Effector memory CD8-positive, alpha-beta T cell (primary cell): ENCODE measurements around the gene MRPS12.
"Not testable (repeated sequence)": the region's sequence is repeated elsewhere in the genome, so short reads cannot be mapped to it uniquely, and the experiment has no call there.

Experiments used
- ATAC-seq: fragments of 150-1000 bp; cut with Tn5 transposase; replicated peaks from 2 replicates; pipeline ENCODE4 v1.10.0; 2021; ENCODE audit warnings: mild to moderate bottlenecking, moderate library complexity
- DNase-seq, 3 experiments: peaks; one replicate each; pipeline ENCODE4 v3.0.0; 2021
- H3K27ac Mint-ChIP-seq, 2 donors: one replicate each; pipeline ENCODE4 v1.8.0; 2022; ENCODE audit warnings: mild to moderate bottlenecking in 2 of 2, mixed read lengths in 2 of 2, moderate library complexity in 2 of 2
- H3K27me3 Mint-ChIP-seq, 2 donors: one replicate each; pipeline ENCODE4 v1.8.0; 2022; ENCODE audit warnings: mixed read lengths in 2 of 2
- H3K36me3 Mint-ChIP-seq: one replicate; pipeline ENCODE4 v1.8.0; 2022; ENCODE audit warnings: mild to moderate bottlenecking, moderate library complexity, mixed read lengths; ENCODE audit not compliant: insufficient read depth
- H3K4me1 Mint-ChIP-seq, 2 donors: one replicate each; pipeline ENCODE4 v1.8.0; 2022; ENCODE audit warnings: low read depth in 2 of 2, mixed read lengths in 2 of 2
- H3K4me3 Mint-ChIP-seq, 2 donors: one replicate each; pipeline ENCODE4 v1.8.0; 2022; ENCODE audit warnings: mild to moderate bottlenecking in 2 of 2, mixed read lengths in 2 of 2, moderate library complexity in 2 of 2
- H3K9me3 Mint-ChIP-seq, 2 donors: one replicate each; pipeline ENCODE4 v1.8.0; 2022; ENCODE audit warnings: mixed read lengths in 2 of 2

The MRPS12 gene

DNA sequence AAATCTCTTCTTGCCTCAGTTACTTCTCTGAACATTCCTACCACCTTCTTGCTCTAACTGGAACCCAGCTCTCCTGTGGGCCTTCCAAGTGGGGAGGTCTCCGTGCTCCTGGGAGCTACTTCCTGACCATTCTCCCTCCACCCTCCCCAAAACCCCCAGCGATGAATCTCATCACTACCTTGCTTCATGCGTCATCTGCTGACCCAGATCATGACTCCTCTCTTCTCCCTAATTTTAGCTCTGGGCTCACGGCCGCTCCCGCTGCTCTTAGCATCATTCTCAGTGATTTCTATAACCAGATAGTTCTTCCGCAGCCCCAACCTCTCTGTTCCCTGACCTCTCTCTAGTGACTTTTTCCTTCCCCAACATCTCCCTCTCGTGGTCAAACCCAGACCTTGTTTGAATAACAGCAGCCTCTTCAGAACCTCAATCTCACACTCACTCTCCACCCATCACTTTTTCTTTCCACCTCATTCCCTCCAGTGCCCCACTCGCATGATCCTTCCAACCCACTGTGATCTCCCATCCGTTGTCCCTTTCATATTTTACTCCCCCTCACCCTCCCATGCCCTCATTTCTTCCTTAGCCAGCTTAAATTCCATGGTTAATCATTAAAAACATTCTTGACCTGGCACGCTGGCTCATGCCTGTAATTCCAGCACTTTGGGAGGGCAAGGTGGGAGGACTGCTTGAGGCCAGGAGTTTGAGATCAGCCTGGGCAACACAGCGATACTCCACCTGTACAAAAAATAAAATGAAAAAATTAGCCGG is 21.8 kb downstream of the MRPS12 start:
- ATAC-seq = peak; percentile 41
- Mint-ChIP-seq H3K27ac (no peak overlapping the region), H3K4me1 (peaks cover 11 to 12% of the 10 kb centered on the region in 2 donors), H3K9me3 (no peaks in the 10 kb centered on the region), H3K4me3 (no peak overlapping the region), H3K27me3 (peaks cover 18 to 25% of the 10 kb centered on the region in 2 donors), H3K36me3 (no peaks in the 10 kb centered on the region)
- DNase-seq = peak in 2 of 3 experiments; percentile 31 to 36

DNA sequence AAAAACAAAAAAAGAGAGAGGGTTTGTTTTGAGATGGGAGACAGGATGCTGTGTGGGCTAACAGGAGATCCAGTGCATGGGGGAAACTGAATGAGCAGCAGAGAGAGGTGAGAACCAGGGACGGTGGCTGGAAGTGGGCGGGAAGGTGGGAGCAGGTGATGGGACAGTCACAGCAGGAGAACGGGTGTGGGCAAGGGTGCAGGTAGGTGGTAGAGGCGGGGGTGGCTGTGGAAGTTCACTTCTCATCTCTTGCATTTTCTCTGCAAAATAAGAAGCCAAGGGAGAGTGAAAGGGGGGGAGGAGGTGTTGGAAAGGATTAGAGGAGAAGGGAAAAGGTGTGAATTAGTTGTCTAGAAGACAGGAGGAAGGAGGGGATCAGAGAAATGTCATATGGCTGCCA is 22.9 kb downstream of the MRPS12 start:
- Mint-ChIP-seq H3K36me3 (no peaks in the 10 kb centered on the region), H3K27me3 (peaks cover 18 to 25% of the 10 kb centered on the region in 2 donors), H3K27ac (no peak overlapping the region), H3K9me3 (no peaks in the 10 kb centered on the region), H3K4me3 (no peak overlapping the region), H3K4me1 (peaks cover 11 to 12% of the 10 kb centered on the region in 2 donors)
- no peak for DNase-seq
- ATAC-seq = no peak

DNA sequence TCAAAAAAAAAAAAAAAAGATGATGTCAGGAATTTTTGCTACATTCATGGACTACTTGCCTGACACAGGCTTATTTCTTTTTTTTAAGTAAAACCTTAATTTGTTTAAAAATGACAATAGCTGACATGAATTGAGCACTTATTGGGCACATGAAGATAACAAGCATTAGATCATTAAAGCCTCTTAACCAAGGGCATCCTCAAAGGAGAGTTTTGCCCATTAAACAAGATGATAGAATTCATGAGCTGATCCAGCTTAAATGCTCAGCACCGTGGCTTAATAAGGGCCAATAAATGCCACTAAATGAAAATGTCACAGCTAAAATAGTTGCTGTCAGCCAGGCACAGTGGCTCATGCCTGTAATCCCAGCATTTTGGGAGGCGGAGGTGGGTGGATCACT is 25.5 kb downstream of the MRPS12 start:
- Mint-ChIP-seq H3K4me1 (peaks cover 4 to 5% of the 10 kb centered on the region in 2 donors), H3K27ac (no peak overlapping the region), H3K4me3 (no peak overlapping the region), H3K36me3 (no peaks in the 10 kb centered on the region), H3K9me3 (no peaks in the 10 kb centered on the region), H3K27me3 (peaks cover 18 to 25% of the 10 kb centered on the region in 2 donors)
- no peak for DNase-seq
- no peak for ATAC-seq

DNA sequence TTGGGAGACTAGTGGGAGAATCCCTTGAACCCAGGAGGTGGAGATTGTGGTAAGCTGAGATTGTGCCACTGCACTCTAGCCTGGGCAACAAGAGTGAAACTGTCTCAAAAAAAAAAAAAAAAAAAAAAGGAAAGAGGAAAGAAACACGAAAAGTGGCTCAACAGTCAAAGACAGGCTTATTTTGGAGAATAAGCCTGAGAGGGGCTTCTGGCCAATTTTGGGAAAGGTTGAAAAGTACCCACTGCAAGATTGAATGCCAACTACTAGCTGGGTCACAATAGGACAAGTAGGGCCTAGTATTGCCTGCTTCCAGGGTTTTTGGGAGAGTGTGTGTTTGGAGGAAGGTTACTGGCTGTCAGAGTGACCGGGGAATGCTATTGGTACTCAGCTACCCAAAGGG is 27.6 kb downstream of the MRPS12 start:
- ATAC-seq (no peak), DNase-seq (no peak)
- Mint-ChIP-seq H3K9me3 (no peaks in the 10 kb centered on the region), H3K36me3 (no peaks in the 10 kb centered on the region), H3K4me1 (peaks cover 5 to 7% of the 10 kb centered on the region in 2 donors), H3K27me3 (peaks cover 10 to 18% of the 10 kb centered on the region in 2 donors), H3K4me3 (no peak overlapping the region), H3K27ac (no peak overlapping the region)

DNA sequence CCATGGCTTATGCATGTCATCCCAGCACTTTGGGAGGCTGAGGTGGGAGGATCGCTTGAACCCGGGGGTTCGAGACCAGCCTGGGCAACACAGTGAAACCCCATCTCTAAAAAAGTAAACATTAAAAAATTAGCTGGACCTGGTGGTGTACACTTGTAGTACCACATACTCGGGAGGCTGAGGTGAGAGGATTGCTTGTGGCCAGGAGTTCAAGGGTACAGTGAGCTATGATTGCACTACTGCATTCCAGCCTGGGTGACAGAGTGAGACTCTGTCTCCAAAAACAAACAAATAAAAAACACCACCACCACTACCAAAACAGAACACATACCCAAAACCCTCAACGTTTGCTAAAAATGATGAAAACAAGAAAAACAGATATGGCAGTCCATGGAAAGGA is 28.9 kb downstream of the MRPS12 start:
- no peak for ATAC-seq
- no peaks in the 10 kb centered on the region for H3K36me3 Mint-ChIP-seq
- DNase-seq = no peak

DNA sequence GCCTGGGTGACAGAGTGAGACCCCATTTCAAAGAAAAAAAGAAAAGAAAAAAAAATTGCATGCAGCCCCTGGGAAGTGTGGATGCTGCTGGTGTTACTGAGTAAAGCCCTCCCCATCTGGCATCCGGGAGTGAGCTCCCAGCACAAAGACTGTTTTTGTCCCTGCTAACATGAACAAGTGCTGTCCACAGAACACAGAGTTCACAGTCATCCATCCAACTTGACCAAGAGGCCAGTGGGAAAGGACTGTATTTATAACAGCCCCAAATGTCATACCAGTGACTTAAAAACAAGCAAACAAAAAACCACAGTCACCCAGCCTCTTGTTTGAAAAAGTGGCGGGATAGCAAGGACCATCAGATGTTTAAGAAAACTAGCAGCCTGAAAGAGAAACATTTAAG is 34.0 kb downstream of the MRPS12 start:
- H3K27ac Mint-ChIP-seq = no peak overlapping the region
- ATAC-seq (no peak), DNase-seq (no peak)
- peaks cover 0 to 10% of the 10 kb centered on the region in 2 donors for H3K27me3 Mint-ChIP-seq
- no peak overlapping the region for H3K4me3 Mint-ChIP-seq
- peaks cover 5 to 7% of the 10 kb centered on the region in 2 donors for H3K4me1 Mint-ChIP-seq
- no peaks in the 10 kb centered on the region for H3K9me3 Mint-ChIP-seq
- no peaks in the 10 kb centered on the region for H3K36me3 Mint-ChIP-seq

More for the DNA sequence above, 28.9 kb downstream of the MRPS12 start:
- peaks cover 0 to 10% of the 10 kb centered on the region in 2 donors for H3K27me3 Mint-ChIP-seq
- no peak overlapping the region for H3K4me3 Mint-ChIP-seq
- H3K4me1 Mint-ChIP-seq = peaks cover 5 to 7% of the 10 kb centered on the region in 2 donors
- H3K27ac Mint-ChIP-seq = no peak overlapping the region
- H3K9me3 Mint-ChIP-seq = no peaks in the 10 kb centered on the region

DNA sequence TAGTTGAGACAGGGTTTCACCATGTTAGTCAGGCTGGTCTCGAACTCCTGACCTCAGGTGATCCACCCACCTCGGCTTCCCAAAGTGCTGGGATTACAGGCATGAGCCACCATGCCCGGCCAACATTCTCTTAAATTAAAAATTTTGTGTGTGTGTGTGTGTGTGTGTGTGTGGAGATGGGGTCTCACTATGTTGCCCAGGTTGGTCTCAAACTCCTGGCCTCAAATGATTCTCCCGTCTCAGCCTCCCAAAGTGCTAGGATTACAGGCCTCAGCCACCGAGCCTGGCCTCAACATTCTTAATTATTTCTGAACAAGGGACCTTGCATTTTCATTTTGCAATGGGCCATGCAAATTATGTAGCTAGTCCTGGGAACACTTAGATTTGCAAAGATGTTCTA is 35.4 kb downstream of the MRPS12 start:
- H3K27ac Mint-ChIP-seq, H3K36me3 Mint-ChIP-seq, ATAC-seq, H3K4me3 Mint-ChIP-seq, DNase-seq, H3K4me1 Mint-ChIP-seq, H3K9me3 Mint-ChIP-seq: not testable (repeated sequence)
- peaks cover 0 to 10% of the 10 kb centered on the region in 2 donors for H3K27me3 Mint-ChIP-seq

DNA sequence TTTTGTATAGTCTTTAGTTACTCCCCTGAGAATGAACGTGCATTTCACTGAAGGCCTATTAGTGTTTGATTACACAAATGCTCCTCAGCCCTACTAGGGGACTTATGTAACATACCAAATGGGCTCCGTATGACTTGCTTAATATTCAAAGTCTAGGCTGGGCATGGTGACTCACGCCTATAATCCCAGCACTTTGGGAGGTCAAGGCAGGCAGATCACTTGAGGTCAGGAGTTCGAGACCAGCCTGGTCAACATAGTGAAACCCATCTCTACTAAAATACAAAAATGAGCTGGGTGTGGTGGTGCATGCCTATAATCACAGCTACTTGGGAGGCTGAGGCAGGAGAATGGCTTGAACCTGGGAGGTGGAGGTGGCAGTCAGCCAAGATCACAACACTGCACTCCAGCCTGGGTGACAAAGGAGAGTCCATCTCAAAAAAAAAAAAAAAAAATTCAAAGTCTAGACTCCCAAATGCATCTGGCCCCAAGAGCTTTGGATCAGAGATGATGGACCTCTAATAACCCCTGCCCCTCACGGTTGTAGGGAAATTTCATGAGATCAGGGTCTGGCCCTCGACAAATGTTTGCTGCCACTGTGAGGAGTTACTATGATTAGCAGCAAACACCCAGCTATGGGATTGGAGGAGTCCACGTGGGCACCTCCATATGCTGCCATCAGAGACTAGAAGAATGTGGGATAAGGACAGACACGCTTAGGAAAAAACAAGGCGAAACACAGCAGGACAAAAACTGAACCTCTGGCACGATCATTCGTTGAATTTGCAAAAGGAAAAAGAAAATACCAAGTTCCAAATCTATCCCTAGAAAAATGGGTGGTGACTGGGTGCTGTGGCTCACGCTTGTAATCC is 40.2 kb downstream of the MRPS12 start:
- Mint-ChIP-seq H3K4me3 (no peak overlapping the region), H3K9me3 (no peaks in the 10 kb centered on the region), H3K4me1 (peaks cover 1 to 5% of the 10 kb centered on the region in 2 donors), H3K27ac (no peak overlapping the region), H3K36me3 (no peaks in the 10 kb centered on the region), H3K27me3 (peaks cover 13 to 19% of the 10 kb centered on the region in 2 donors)
- ATAC-seq (no peak), DNase-seq (no peak)

DNA sequence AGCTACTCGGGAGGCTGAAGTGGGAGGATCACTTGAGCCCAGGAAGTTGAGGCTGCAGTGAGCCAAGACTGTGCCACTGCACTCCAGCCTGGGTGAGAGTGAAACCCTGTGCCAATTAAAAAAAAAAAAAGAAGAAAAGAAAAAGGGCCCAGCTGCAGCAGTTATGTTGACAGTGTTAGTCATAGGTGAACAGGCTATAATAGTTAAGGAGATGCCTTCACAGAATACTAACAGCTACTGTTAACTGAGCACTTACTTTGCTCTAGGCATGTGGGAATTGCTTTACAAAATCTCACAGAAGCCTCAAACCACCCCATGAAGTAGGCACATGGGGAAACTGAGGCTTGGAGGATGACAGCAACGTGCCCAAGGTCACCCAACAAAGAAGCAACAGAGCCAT is 40.9 kb downstream of the MRPS12 start:
- Mint-ChIP-seq H3K27me3 (peaks cover 20 to 27% of the 10 kb centered on the region in 2 donors), H3K36me3 (no peaks in the 10 kb centered on the region), H3K4me1 (peaks cover 5 to 13% of the 10 kb centered on the region in 2 donors), H3K9me3 (no peaks in the 10 kb centered on the region), H3K4me3 (no peak overlapping the region), H3K27ac (no peak overlapping the region)
- DNase-seq (no peak), ATAC-seq (no peak)

DNA sequence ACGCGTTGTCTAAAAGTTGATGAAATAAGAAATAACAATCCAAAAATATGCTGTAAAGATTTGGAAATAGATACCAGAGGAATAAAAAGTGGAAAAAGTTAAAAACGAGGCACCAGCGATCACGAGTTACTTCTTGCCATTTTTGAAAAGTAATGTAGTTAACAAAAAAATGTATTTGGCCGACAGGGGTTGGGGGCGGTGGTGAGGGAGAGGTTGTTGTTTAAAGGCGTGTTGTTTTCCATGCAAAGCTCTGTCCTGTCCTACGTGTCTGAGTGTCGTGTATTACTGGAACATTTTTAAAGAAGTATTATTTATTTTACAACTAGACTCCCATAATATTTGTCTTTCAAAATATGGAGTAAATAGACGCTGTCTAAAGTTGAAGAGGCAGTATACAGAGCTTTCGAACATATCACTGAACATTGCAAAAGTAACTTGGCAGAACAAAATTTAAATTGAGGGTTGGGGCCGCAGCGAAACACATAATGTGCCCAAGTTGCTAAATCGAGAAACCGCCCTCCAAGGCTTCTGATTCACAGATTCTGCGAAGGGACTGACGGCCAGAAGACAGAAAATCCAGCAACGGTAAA is 44.0 kb downstream of the MRPS12 start:
- Mint-ChIP-seq H3K9me3 (no peaks in the 10 kb centered on the region), H3K27me3 (peaks cover 21 to 38% of the 10 kb centered on the region in 2 donors), H3K27ac (peak overlapping the region in 1 of 2 donors; percentile 29), H3K36me3 (no peaks in the 10 kb centered on the region), H3K4me3 (peak overlapping the region; percentile 66 to 78), H3K4me1 (peaks cover 5 to 14% of the 10 kb centered on the region in 2 donors)
- no peak for DNase-seq
- no peak for ATAC-seq

DNA sequence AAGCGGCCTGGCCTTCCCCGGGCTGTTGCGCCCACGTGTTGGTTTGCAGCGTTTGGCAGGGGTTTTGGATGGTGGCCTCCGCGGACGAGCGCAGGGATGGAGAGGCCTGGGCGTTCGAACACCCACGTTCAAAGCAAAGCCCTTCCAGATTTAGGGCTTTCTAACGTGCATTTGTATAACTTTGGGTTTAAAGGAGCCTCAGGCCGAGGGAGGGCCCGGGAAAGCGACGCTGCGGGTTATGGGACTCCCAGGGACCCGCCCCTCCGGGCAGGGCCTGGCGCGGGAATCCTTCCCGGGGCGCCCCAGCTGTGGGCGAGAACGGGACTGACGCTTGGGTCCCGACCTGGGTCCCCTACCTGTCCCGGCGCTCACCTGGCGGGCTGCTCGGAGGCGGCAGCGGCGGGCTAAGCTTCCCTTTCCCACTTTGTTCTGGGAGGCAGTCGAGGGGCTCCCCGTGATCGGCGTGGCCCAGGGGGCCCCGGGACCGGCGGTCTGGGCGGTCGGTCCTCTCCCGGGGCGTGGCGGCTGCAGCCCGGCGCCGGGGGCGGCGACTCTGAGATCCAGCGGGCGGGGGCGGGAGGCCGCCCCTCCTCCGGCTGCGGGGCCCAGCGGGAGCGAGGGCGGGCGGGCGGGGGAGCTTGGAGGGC is 44.6 kb downstream of the MRPS12 start, which contains the start of gene FBXO17:
Gene FBXO17 (minus strand): TSS at position 529 of the 647 bp plus-strand sequence. CDS start 25,423 bp downstream, outside the sequence.
- H3K36me3 Mint-ChIP-seq = no peaks in the 10 kb centered on the region
- H3K4me3 Mint-ChIP-seq = peak within 1 kb of the TSS; percentile 70 to 85
- H3K9me3 Mint-ChIP-seq = no peaks in the 10 kb centered on the region
- H3K27me3 Mint-ChIP-seq = peaks cover 21 to 38% of the 10 kb centered on the region in 2 donors
- H3K27ac Mint-ChIP-seq = peak within 1 kb of the TSS in 1 of 2 donors; percentile 29
- DNase-seq = no peak
- ATAC-seq = peak; percentile 26
- peaks cover 5 to 14% of the 10 kb centered on the region in 2 donors for H3K4me1 Mint-ChIP-seq

DNA sequence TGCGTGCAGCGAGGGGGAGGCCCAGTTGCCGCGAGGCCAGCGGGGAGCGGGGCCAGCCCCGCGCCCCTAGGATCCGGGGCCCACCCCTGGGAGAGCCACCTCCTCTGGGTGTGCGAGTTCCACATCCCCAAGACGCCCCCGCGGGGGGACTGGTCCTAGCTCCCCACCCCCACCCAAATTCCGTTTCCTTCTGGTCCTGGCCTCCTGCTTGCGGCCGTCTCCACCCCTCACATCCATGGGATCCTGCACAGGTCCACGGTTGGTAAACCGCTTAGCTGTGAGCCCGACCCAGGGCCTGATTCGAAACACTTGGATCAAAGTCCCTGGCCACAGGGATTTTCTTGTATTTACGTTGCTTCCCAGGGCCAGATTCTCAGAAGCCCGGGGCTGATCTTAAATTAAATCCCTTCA is 45.1 kb downstream of the MRPS12 start:
- Mint-ChIP-seq H3K4me3 (peak overlapping the region; percentile 70 to 85), H3K9me3 (no peaks in the 10 kb centered on the region), H3K27me3 (peaks cover 21 to 38% of the 10 kb centered on the region in 2 donors), H3K4me1 (peaks cover 5 to 14% of the 10 kb centered on the region in 2 donors), H3K36me3 (no peaks in the 10 kb centered on the region), H3K27ac (no peak overlapping the region)
- no peak for DNase-seq
- no peak for ATAC-seq
